ENCODE measurements around the gene CDKN1A.

DNA sequence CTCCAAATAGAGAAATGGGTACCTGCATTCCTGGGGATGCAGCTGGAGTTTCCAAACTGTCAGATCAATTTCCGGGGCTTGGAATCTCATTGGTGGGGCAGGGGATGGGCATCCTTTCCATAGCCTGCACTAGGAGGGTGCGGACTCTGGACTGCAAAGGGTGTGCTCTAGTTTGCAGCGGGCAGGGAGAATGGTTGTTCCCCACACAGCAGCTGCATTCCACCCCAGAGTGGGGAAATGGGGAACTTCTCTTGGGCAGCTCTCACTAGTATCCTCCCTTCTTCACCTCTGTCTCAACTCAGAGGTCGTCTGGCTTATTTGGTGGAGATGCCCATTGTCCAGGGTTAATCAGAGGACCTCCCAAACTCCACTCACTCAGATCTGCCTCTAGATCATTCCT lies 34.5 kb upstream of the CDKN1A start:
- TF ChIP-seq POLR2A (IDR thresholded peaks at IDR 0.05), result no peak
- TF ChIP-seq, protein P1, sequence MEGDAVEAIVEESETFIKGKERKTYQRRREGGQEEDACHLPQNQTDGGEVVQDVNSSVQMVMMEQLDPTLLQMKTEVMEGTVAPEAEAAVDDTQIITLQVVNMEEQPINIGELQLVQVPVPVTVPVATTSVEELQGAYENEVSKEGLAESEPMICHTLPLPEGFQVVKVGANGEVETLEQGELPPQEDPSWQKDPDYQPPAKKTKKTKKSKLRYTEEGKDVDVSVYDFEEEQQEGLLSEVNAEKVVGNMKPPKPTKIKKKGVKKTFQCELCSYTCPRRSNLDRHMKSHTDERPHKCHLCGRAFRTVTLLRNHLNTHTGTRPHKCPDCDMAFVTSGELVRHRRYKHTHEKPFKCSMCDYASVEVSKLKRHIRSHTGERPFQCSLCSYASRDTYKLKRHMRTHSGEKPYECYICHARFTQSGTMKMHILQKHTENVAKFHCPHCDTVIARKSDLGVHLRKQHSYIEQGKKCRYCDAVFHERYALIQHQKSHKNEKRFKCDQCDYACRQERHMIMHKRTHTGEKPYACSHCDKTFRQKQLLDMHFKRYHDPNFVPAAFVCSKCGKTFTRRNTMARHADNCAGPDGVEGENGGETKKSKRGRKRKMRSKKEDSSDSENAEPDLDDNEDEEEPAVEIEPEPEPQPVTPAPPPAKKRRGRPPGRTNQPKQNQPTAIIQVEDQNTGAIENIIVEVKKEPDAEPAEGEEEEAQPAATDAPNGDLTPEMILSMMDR (IDR thresholded peaks at IDR 0.05), result no peak
- TF ChIP-seq POLR2AphosphoS5 (IDR thresholded peaks at IDR 0.05), result no peak
- TF ChIP-seq EP300 (IDR thresholded peaks at IDR 0.05), result no peak

All from gastroesophageal sphincter (tissue), 3 donors.